ENCODE measurements around the gene LRRK1.

Gene LRRK1

DNA sequence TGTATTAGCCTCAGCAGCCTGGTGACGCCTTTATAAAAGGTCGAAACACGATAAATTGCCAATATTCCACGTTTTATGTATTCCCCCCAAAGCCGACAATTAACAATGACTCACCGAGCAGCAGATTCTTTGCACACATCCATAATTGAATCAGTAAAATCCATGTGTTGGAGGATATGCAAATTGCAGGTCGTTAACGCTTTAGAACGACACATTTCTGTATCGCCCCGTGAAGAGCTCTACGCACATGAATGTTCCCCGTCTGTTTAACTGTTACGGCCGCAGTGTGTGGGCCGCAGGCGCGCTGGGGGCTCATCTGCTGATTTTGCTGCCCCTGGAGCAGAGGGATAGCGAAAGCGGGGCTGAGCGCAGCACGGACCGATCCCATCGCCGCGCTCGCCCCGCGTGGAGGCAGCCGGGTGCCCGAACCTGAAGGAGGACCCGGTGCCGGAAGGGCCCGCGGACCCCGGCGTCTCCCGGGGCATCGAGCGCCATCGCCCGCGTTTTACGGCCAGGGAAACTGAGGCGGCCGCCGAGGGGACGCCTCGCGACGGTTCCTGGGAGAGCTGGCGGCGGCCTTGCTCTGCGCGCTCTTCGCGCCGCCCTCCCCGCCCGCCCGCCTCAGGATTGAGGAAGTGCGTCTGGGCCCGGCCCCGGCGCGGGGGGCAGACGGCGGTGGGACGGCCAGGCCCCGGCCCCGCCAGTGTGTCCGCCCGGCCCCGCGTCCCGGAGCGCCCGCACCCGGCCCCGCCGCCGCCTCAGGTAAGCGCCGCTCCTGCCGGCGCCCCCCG, at the start of gene LRRK1:
LRRK1 (plus strand) TSS at position 668 of the 791 bp plus-strand sequence. CDS start 5,276 bp downstream, outside the sequence.
- DNase-seq = peak; percentile 17

DNA sequence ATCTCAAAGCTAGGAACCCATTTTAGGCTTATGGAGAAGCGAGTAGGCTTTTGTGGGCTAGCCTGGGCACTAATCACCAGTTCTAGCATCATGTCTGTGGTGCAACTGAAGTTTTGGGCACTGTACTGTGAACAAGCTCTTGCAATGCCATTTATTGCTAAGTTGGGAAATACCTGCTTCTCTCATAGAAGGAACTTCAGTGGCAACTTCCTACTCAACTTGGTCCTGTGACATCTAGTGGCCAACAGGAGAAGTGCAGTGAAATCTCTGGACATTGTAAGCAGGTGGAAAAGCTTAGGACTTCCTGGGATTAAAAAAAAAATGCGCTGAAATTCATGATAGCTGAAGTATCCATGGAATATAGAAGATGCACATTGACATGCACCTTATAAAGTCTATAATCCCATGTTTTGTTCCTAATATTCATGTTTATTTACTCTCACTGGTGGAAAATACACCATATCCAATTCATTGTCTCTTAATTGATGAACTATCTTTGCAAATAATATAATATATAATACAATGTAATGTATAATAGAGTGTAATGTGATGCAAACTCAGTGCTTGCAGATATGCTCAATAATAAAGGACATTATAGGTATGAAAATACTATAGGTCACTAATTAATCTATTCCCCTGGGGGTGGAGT, 46.0 kb upstream of the LRRK1 start:
- peak; percentile 62 for DNase-seq

GRCh38 chr15:100875495-100875894, 43.7 kb upstream of the LRRK1 start:
- DNase-seq = no peak

- DNase-seq = no peak
These were observed 43.2 kb upstream of the LRRK1 start for GRCh38 chr15:100875976-100876375.

DNA sequence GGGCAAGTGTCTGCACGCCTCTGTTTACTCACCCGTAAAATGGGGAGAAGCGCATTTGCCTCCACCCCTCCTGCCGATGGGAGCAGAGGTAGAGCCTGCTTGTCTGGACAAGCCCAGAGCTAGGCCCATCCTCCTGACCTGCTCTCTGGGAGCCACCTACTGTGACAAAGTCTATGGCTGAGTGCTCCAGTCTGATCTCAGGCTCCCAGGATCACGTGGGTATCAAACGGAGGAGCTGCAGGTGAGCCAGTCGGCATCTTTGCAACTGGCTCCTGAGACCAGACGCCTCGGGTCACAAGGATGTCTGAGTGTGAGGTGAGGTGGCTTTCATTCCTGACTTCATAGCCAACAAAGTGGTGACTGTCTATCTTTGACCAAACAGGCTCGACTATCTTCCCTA, 41.6 kb upstream of the LRRK1 start:
- DNase-seq = no peak

DNA sequence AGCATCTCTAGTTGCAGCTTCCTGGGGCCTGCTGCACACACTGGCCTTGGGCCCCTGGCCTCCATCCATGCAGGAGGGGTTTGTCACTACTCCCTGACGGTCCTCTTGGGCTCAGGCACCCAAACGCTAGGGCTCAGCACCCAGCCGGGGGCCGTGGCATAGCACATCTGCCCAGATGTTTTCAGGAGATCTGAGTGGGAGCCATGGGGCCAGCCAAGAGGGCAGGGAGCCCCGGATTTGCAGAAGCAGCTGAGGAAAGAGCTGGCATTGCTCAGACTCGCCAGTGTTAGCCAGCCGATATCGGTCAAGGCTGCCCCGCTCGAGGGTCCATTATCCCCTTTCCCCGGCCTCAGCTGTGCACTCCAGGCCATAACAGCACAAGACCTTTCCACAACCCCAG, 41.0 kb upstream of the LRRK1 start:
- no peak for DNase-seq

DNA sequence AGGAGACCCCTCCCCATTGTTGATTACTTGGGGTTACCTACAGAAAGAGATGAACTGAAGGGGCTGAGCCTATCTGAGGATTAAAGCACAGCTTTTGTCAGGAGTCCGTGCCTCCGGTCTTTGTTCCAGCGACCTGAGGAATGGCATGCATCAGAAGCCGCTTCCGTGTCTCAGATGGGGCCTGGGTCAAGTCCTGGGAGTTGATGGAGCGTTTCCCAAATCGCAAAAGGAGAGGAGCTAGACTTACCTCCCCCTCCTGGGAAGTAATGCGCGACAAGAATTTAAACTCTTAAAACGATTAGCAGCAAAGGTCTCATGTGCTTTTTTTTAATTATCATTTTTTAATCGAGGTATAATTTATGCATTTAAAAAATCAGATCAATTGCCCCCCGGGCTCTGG, 40.5 kb upstream of the LRRK1 start:
- DNase-seq = no peak

GRCh38 chr15:100879061-100879463, 40.1 kb upstream of the LRRK1 start:
- DNase-seq = no peak

GRCh38 chr15:100879464-100880138, 39.6 kb upstream of the LRRK1 start, which contains the start of gene ALDH1A3:
ALDH1A3 (plus strand) TSS chr15:100879831; CDS start chr15:100879908, 77 bp downstream.
- DNase-seq = peak; percentile 16

GRCh38 chr15:100880139-100880896, 38.8 kb upstream of the LRRK1 start:
- no peak for DNase-seq

- DNase-seq = no peak
These were observed 38.3 kb upstream of the LRRK1 start for GRCh38 chr15:100880897-100881242.

GRCh38 chr15:100881573-100882336, 37.4 kb upstream of the LRRK1 start:
- DNase-seq = no peak

- DNase-seq = no peak
These were observed 34.0 kb upstream of the LRRK1 start for GRCh38 chr15:100885116-100885515.

DNA sequence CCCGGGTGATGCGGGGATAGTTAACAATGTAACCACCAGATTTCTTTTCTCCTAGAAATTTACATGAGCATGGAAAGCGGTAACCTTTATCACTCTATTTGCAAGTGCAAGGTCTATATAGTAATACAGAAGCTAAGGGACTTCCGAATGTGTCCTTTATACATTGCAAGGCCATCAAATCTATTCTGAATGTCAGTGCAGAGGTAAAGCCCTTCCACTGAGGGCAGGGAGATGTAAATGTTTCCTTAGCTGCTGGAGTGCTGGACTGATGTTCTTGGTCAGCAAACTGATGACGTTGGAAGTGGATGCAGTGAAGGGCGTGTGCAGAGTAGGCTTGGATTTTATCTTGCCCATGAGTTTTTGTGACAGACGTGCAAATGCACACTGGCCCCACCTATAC, 33.3 kb upstream of the LRRK1 start:
- no peak for DNase-seq

GRCh38 chr15:100887211-100887913, 31.8 kb upstream of the LRRK1 start:
- DNase-seq = no peak

DNA sequence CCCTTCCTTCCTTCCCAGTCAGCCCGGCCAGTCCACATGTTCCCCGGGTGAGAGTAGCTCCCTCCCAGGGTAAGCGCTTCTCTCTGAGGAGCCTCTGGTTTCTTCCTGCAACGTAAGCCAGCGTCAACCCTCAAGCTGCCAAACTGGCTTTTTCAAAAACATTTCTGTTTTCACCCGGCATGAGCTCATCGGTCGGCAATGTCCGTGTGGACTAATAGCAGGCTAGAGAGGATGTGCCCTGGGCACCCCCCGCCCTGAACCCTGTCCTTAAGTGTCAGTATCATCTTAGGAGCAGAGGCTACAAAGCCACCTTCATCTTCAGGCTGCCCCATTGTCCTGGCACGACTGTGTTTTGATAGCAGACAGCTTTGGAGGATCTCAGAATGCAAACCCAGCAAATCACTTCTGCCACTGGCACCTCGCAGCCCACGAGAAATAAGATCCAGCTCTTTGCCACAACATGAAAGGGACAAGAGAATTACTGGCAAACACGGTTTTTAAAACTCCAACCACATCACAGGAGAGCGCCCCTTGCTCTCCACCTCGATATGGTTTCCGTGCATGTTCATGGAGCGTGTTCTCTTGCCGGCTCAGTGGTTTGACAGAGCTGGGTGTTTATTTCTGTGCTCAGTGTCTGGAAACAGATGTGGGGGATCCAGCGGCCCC, 29.6 kb upstream of the LRRK1 start:
- DNase-seq = no peak

DNA sequence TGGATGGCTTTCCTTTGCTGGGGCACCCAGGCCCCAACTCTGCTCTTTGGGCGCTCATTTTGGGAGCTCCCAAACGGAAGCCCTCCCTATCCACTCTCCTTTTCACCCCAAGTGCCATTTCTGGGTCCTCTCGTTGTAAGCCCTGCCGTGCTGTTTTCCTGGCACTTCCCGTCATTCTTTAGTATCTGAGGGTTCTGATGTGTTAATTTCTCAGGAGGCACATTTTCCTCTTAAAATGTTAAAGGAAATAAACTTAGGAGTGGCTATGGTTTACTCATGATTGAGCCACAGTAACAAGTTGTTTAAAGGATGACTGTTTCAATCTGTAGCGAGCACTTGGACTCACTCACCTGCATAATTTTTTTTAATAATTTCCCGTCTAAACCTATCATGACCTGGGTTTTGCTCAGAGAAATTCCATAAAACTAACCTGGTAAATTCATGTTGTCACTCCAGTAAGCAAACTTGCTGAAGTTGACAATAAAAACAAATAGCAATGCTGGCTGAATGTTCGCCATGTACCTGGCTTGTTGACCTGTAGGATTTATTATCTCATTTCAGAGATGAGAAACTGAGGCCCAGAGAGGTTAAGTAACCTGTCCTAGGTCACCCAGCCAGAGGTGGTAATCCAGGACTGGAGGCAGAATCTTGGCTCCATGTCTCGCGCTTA, 29.0 kb upstream of the LRRK1 start:
- no peak for DNase-seq

DNA sequence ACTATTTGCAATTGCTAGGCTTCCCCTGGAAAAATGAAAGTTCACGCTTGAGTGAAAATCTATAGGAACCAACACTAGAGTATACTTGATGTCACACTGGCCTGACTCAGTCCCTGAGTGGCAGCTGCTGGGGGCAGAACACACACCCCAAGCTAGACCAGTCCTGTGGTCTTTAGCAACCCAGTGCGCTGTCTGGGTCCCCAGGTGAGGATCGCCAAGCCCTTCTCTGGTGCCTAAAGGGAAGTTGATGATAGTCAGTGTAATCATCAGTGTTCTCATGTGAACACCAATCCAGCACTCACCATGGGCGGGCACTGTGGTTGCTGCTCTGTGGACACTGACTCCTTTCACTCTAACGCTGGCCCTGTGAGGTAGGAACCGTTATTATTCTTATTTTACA, 28.3 kb upstream of the LRRK1 start:
- no peak for DNase-seq

GRCh38 chr15:100891307-100892012, 27.7 kb upstream of the LRRK1 start:
- DNase-seq = no peak

DNA sequence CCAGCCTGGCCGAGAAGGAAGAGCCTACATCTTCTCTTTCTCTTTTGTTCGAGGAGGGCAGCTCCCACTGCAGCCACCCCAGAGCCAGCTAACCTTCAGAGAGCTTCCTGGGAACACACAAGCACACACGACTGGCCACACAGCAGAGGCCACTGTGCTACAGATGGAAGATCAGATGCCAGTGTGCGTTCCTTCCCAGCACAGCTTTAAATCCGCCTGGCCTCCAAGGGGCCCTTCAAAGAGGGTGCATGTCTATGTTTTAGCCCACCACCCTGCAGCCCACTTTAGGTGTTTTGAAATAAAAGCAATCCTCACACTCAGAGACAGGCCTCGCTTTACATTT, 27.2 kb upstream of the LRRK1 start:
- DNase-seq = no peak

All from activated CD4-positive, alpha-beta T cell treated with anti-CD3 and anti-CD28 coated beads, Interleukin-2, Interleukin-6, amounts not matched to agents 100 ng/mL and 50 ng/mL, durations not matched to agents 16 hours and 8 hours (primary cell).